ENCODE results near the gene SLAIN1.

GRCh38 chr13:77767413-77767812 is 69.9 kb downstream of the SLAIN1 start:
- no peak for TF ChIP-seq POLR2A (IDR thresholded peaks at IDR 0.05; ENCODE audit: low read depth, low read length)
- no peak for TF ChIP-seq POLR2AphosphoS5 (IDR thresholded peaks at IDR 0.05; ENCODE audit: low read depth, low read length)
- no peak for TF ChIP-seq SPI1 (IDR thresholded peaks at IDR 0.05; ENCODE audit: low read depth, low read length)
- TF ChIP-seq TAF1 (IDR thresholded peaks at IDR 0.05; ENCODE audit: low read depth, low read length), result no peak
- TF ChIP-seq POU2F2 (IDR thresholded peaks at IDR 0.05; ENCODE audit: low read depth, low read length), result no peak
- no peak for TF ChIP-seq PAX5 (IDR thresholded peaks at IDR 0.05; ENCODE audit: insufficient read depth, low read length, severe bottlenecking)

All from GM12891 (cell line).